Measurements from ENCODE around the gene OR7D2.
"Not testable (repeated sequence)": the region's sequence is repeated elsewhere in the genome, so short reads cannot be mapped to it uniquely, and the experiment has no call there.

OR7D2 gene

GRCh38 chr19:9178901-9179300, at the start of gene OR7D2:
Gene OR7D2, plus strand, starts transcription at chr19:9178979. Its CDS starts 6,803 bp downstream, at chr19:9185782.
- no peak for FAIRE-seq

- FAIRE-seq: no peak
Measured at GRCh38 chr19:9130965-9131364, 47.8 kb upstream of the OR7D2 start.

GRCh38 chr19:9132422-9132821, 46.4 kb upstream of the OR7D2 start:
- no peak for FAIRE-seq

GRCh38 chr19:9139609-9140158, 39.1 kb upstream of the OR7D2 start:
- FAIRE-seq: peak; percentile 47

GRCh38 chr19:9140159-9140874, 38.5 kb upstream of the OR7D2 start, which contains the start of gene ZNF317:
Gene ZNF317, plus strand, starts transcription at chr19:9140397. Its CDS starts 15,620 bp downstream, at chr19:9156017.
- peak; percentile 70 for FAIRE-seq

- FAIRE-seq: no peak
Measured at GRCh38 chr19:9144920-9145319, 33.9 kb upstream of the OR7D2 start.

GRCh38 chr19:9146882-9147281, 31.9 kb upstream of the OR7D2 start:
- no peak for FAIRE-seq

- no peak for FAIRE-seq
Measured at GRCh38 chr19:9148697-9149096, 30.1 kb upstream of the OR7D2 start.

- no peak for FAIRE-seq
Measured at GRCh38 chr19:9149997-9150396, 28.8 kb upstream of the OR7D2 start.

- FAIRE-seq: no peak
Measured at GRCh38 chr19:9150650-9151049, 28.1 kb upstream of the OR7D2 start.

- FAIRE-seq: no peak
Measured at GRCh38 chr19:9151367-9151766, 27.4 kb upstream of the OR7D2 start.

- FAIRE-seq: no peak
Measured at GRCh38 chr19:9155591-9155990, 23.2 kb upstream of the OR7D2 start.

GRCh38 chr19:9156304-9156703, 22.5 kb upstream of the OR7D2 start:
- no peak for FAIRE-seq

- FAIRE-seq: no peak
Measured at GRCh38 chr19:9159891-9160290, 18.9 kb upstream of the OR7D2 start.

GRCh38 chr19:9161427-9161826, 17.4 kb upstream of the OR7D2 start:
- FAIRE-seq: no peak

GRCh38 chr19:9165261-9165660, 13.5 kb upstream of the OR7D2 start:
- no peak for FAIRE-seq

- FAIRE-seq: no peak
Measured at GRCh38 chr19:9166846-9167245, 11.9 kb upstream of the OR7D2 start.

GRCh38 chr19:9171393-9171991, 7.3 kb upstream of the OR7D2 start:
- FAIRE-seq: no peak

- no peak for FAIRE-seq
Measured at GRCh38 chr19:9175326-9175725, 3.5 kb upstream of the OR7D2 start.

GRCh38 chr19:9183000-9183399, 4.2 kb downstream of the OR7D2 start:
- no peak for FAIRE-seq

- FAIRE-seq: no peak
Measured at GRCh38 chr19:9187191-9187590, 8.4 kb downstream of the OR7D2 start.

- FAIRE-seq: no peak
Measured at GRCh38 chr19:9189535-9189934, 10.8 kb downstream of the OR7D2 start.

GRCh38 chr19:9198044-9198443, 19.3 kb downstream of the OR7D2 start:
- FAIRE-seq: not testable (repeated sequence)

- peak; percentile 47 for FAIRE-seq
Measured at GRCh38 chr19:9205501-9206113, 26.8 kb downstream of the OR7D2 start.
